Colonic mucosa (tissue), 4 donors: ENCODE measurements around the gene RPLP1. TPM values are rescaled to one million over a fixed set of nuclear protein-coding genes. Genes with fewer than 3 reads are reported as not detected.

Source experiments
- DNase-seq: peaks from one replicate; pipeline ENCODE4 v3.0.0-alpha.2; 2020
- H3K27ac ChIP-seq: fragments of 200-600 bp; one replicate; pipeline ENCODE4 v1.8.0; 2021
- H3K27me3 ChIP-seq: fragments of 200-600 bp; one replicate; pipeline ENCODE4 v1.8.0; 2021
- H3K36me3 ChIP-seq: fragments of 200-600 bp; one replicate; pipeline ENCODE4 v1.8.0; 2021
- H3K4me1 ChIP-seq: fragments of 200-600 bp; one replicate; pipeline ENCODE4 v1.8.0; 2021; ENCODE audit warnings: mild to moderate bottlenecking
- H3K4me3 ChIP-seq: fragments of 200-600 bp; one replicate; pipeline ENCODE4 v1.8.0; 2021
- H3K9ac ChIP-seq, 2 donors: one replicate each; pipeline ENCODE4 v1.7.0; 2013; ENCODE audit warnings: control low read depth in 2 of 2, low read depth in 2 of 2, low read length in 2 of 2
- H3K9me3 ChIP-seq: fragments of 200-600 bp; one replicate; pipeline ENCODE4 v1.8.0; 2021
- intact Hi-C: fragments of 100-400 bp; cut with DNase I; formaldehyde crosslinking; loops from one replicate; pipeline ENCODE4 v1.14.1; 2022
- total RNA-seq, 2 donors: library from RNA; stranded (reverse); fragmentation: NEBNext Ultra II Directional in 1 of 2; extraction: Animal tissue kit (Norgen Biotek cat#: 25700) in 1 of 2; gene quantifications; one replicate each; pipeline ENCODE4 v1.2.1, GENCODE V29; 2021
- TF ChIP-seq, protein P1 (sequence below): fragments of 200-600 bp; IDR thresholded peaks from one replicate; pipeline ENCODE4 v1.8.0; 2022; ENCODE audit warnings: antibody characterized with exemption, mild to moderate bottlenecking
- donor health status: healthy.
- donor health status: DM: no; HTN: no; CAD: no.
- donor health status: DM: no; HTN: no; CAD: no.

Gene RPLP1
- total RNA-seq, 2 donors from 2014 or later: 1,531 to 1,739 TPM

DNA sequence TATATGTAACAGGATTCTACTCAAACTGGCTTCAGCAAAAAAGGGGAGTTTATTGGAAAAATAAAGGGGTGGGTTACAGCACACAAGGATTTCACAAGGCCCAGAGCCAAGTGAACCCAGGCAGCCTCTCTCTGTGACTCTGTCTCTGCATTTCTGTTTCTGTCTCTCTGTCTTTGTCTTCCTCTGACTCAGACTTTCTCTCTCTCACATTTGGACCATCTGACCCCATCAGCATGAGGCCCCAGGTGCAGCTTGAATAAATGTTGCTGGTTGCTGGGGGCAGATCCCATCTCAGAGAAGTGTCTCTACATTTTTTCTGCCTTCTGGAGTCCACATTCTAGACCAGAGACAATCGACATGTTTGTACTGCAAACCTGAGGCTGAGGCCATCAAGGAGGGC is 45.0 kb downstream of the RPLP1 start:
- no peaks in the 10 kb centered on the region for H3K36me3 ChIP-seq
- intact Hi-C loops: no loop called here
- H3K4me3 ChIP-seq: no peak overlapping the region
- H3K9ac ChIP-seq: no peak overlapping the region
- no peak for DNase-seq
- no peaks in the 10 kb centered on the region for H3K9me3 ChIP-seq
- TF ChIP-seq, protein P1, sequence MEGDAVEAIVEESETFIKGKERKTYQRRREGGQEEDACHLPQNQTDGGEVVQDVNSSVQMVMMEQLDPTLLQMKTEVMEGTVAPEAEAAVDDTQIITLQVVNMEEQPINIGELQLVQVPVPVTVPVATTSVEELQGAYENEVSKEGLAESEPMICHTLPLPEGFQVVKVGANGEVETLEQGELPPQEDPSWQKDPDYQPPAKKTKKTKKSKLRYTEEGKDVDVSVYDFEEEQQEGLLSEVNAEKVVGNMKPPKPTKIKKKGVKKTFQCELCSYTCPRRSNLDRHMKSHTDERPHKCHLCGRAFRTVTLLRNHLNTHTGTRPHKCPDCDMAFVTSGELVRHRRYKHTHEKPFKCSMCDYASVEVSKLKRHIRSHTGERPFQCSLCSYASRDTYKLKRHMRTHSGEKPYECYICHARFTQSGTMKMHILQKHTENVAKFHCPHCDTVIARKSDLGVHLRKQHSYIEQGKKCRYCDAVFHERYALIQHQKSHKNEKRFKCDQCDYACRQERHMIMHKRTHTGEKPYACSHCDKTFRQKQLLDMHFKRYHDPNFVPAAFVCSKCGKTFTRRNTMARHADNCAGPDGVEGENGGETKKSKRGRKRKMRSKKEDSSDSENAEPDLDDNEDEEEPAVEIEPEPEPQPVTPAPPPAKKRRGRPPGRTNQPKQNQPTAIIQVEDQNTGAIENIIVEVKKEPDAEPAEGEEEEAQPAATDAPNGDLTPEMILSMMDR: no peak
- H3K27ac ChIP-seq: no peak overlapping the region
- H3K27me3 ChIP-seq: no peaks in the 10 kb centered on the region
- H3K4me1 ChIP-seq: no peaks in the 10 kb centered on the region

DNA sequence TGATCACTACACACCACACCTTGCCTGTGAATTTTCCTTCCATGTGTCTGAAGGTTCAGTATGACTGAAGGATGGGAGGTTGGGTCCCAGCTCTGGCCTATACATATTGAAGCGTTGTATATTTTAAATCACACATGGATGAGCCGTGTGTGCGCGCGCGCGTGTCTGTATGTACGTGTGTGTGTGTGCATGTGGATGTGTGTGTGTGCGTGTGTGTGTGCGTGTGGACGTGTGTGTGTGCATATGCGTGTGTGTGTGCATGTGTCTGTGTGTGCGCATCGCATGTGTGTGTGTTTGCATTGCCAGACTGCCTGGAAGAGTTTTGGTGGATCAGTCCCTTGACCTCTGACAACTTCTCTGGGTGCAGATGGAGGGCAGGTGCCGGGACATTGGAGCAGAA is 45.7 kb downstream of the RPLP1 start:
- H3K9me3 ChIP-seq: no peaks in the 10 kb centered on the region
- no peak overlapping the region for H3K27ac ChIP-seq
- H3K27me3 ChIP-seq: no peaks in the 10 kb centered on the region
- intact Hi-C loops: no loop called here
- TF ChIP-seq, protein P1: no peak
- H3K36me3 ChIP-seq: no peaks in the 10 kb centered on the region
- H3K4me3 ChIP-seq: no peak overlapping the region
- H3K9ac ChIP-seq: no peak overlapping the region
- DNase-seq: no peak
- H3K4me1 ChIP-seq: no peaks in the 10 kb centered on the region

DNA sequence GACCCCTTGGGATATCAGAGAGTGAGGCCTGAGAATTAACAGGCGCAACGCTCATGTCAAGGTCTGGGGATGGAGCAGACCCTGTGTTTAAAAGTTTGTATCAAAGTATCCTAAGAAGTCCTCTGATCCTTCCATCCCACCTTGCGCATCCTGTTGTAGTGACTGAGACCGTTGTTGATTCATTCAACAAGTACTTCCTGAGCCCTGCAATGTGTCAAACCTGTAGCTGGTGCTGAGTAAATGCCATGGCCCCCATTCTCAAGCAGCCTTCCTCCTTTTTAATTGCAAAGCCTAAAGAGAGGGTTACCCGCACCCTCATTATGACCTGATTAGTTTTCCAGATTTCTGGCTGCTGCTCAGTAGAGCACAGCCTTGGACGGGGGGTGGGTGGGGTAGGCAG is 46.4 kb downstream of the RPLP1 start:
- TF ChIP-seq, protein P1: no peak
- intact Hi-C loops: no loop called here
- no peaks in the 10 kb centered on the region for H3K9me3 ChIP-seq
- H3K27ac ChIP-seq: no peak overlapping the region
- no peak overlapping the region for H3K9ac ChIP-seq
- H3K27me3 ChIP-seq: no peaks in the 10 kb centered on the region
- DNase-seq: no peak
- no peaks in the 10 kb centered on the region for H3K36me3 ChIP-seq
- no peaks in the 10 kb centered on the region for H3K4me1 ChIP-seq
- no peak overlapping the region for H3K4me3 ChIP-seq

DNA sequence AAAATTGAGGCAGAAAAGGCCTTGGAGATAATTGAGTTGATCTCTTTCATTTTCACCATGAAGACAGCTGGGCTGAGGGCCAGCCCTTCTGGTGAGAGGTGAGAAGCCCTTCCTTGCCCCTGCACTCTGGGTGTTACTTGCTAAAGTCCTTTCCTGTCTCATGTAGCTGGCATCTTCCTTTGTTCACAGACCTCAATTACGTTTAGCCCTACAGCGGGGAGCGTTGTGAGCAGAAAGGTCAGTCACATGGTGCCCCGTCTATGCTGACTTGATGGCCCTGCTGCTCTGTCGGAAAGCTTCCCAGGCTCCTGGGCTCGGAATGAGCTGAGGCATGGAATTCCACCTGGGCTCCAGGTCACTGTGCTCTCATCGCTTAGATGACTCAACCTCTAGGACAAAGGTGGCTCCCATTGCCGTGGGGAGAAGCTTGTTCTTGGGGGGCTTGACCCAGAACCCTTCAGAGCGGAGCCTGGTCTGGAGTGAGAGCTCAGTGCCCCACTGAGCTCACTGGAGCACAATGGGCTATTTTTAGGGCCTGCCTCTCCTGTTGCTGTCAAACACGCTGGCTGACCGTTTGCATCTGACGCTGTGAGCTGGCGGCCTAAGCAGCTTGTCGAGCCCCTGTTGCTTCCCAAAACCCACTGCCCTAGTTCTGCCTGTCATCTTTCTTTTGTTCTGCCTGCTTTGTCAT is 47.0 kb downstream of the RPLP1 start:
- Histone ChIP-seq H3K36me3 (no peaks in the 10 kb centered on the region), H3K27me3 (no peaks in the 10 kb centered on the region), H3K27ac (no peak overlapping the region), H3K9ac (no peak overlapping the region), H3K4me3 (no peak overlapping the region), H3K9me3 (no peaks in the 10 kb centered on the region), H3K4me1 (no peaks in the 10 kb centered on the region)
- intact Hi-C loops: no loop called here
- TF ChIP-seq, protein P1: no peak
- no peak for DNase-seq

DNA sequence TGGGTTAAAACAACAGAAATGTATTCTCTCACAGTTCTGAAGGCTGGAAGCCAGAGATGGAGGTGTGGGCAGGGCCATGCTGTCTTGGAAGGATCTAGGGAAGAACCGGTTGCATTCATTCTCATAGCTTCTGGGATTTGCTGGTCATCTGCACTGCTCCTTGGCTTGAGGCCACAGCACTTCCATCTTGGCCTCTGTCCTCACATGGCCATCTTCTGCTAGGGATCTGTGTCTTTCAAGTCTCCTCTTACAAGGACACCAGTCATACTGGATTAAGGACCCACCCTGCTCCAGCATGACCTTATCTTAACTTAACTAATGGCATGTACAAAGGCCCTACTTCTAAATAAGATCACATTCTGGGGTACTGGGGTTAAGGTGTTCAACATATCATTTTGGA is 47.7 kb downstream of the RPLP1 start:
- H3K4me3 ChIP-seq: no peak overlapping the region
- no peaks in the 10 kb centered on the region for H3K4me1 ChIP-seq
- no peak for DNase-seq
- H3K9ac ChIP-seq: no peak overlapping the region
- H3K9me3 ChIP-seq: no peaks in the 10 kb centered on the region
- H3K27me3 ChIP-seq: no peaks in the 10 kb centered on the region
- TF ChIP-seq, protein P1: no peak
- no peak overlapping the region for H3K27ac ChIP-seq
- intact Hi-C loops: no loop called here
- H3K36me3 ChIP-seq: no peaks in the 10 kb centered on the region
